ENCODE measurements around the gene PRICKLE4.

GRCh38 chr6:41744236-41744787 is 36.3 kb upstream of the PRICKLE4 start:
- TF ChIP-seq, protein P1, sequence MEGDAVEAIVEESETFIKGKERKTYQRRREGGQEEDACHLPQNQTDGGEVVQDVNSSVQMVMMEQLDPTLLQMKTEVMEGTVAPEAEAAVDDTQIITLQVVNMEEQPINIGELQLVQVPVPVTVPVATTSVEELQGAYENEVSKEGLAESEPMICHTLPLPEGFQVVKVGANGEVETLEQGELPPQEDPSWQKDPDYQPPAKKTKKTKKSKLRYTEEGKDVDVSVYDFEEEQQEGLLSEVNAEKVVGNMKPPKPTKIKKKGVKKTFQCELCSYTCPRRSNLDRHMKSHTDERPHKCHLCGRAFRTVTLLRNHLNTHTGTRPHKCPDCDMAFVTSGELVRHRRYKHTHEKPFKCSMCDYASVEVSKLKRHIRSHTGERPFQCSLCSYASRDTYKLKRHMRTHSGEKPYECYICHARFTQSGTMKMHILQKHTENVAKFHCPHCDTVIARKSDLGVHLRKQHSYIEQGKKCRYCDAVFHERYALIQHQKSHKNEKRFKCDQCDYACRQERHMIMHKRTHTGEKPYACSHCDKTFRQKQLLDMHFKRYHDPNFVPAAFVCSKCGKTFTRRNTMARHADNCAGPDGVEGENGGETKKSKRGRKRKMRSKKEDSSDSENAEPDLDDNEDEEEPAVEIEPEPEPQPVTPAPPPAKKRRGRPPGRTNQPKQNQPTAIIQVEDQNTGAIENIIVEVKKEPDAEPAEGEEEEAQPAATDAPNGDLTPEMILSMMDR (conservative IDR thresholded peaks at IDR 0.05; ENCODE audit: low read depth, low read length): no peak
- no peak for TF ChIP-seq RAD21 (IDR thresholded peaks at IDR 0.05; ENCODE audit: low read length)
